Erythroblast (primary cell): Measurements from ENCODE around the gene NCBP1.

Experiments
- GATA1 ChIP-seq: IDR thresholded peaks from 2 replicates; pipeline ENCODE4 v1.6.1; 2011; ENCODE audit warnings: low read depth, mild to moderate bottlenecking, control low read depth, low read length, moderate library complexity
- POLR2A ChIP-seq: IDR thresholded peaks from 2 replicates; pipeline ENCODE4 v1.6.1; 2011; ENCODE audit warnings: mild to moderate bottlenecking, low read length

DNA sequence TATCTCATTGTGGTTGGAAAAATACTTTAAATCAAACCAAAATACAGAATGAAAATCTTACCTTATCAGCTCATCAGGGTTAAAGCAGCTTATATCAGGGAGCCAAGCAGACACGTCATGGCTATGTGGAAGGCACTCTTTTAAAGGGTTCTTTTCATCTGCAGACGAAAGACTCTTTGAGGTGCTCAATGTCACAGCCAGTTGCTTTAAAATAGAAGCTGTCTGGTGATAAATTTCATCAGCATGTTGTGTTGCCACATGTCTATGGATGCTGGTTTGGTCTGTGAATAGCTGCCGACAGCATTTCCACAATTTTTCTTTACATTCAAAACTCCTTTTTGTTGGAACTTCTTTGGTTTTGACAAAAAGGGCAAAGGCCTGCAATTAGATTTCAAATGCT, 8.0 kb upstream of the NCBP1 start:
- TF ChIP-seq POLR2A (no peak), GATA1 (no peak)
